Gastroesophageal sphincter (tissue), 4 donors: ENCODE data around the gene TMEM69. TPM values are rescaled to one million over a fixed set of nuclear protein-coding genes. Genes with fewer than 3 reads are reported as not detected.

Experiments used
- ATAC-seq: fragments of 150-250 bp; one replicate; pipeline ENCODE4 v1.9.1; 2016; ENCODE audit warnings: mild to moderate bottlenecking, moderate library complexity
- H3K27ac ChIP-seq, 4 donors: fragments of 200-600 bp; sonication (generic) in 3 of 4; 1 replicate in 3 of 4; 2 replicates in 1 of 4; pipeline ENCODE4 v1.5.1; 2016 to 2019
- H3K27me3 ChIP-seq: fragments of 200-600 bp; sonication (generic); one replicate; pipeline ENCODE4 v1.5.1; 2019
- H3K36me3 ChIP-seq, 2 donors: fragments of 200-600 bp; sonication (generic); one replicate each; pipeline ENCODE4 v1.5.1; 2019; ENCODE audit warnings: control low read depth in 1 of 2
- H3K4me1 ChIP-seq, 3 donors: fragments of 200-600 bp; sonication (generic); 1 replicate in 2 of 3; 2 replicates in 1 of 3; pipeline ENCODE4 v1.5.1; 2016 to 2019; ENCODE audit warnings: control low read depth in 2 of 3
- H3K4me3 ChIP-seq, 2 donors: fragments of 200-600 bp; sonication (generic); one replicate each; pipeline ENCODE4 v1.5.1; 2019; ENCODE audit warnings: mild to moderate bottlenecking in 1 of 2, moderate library complexity in 1 of 2
- H3K9me3 ChIP-seq, 3 donors: fragments of 200-600 bp; sonication (generic); one replicate each; pipeline ENCODE4 v1.5.1; 2017 to 2019; ENCODE audit warnings: control low read depth in 2 of 3
- CTCF ChIP-seq, 4 experiments: fragments of 200-600 bp in 2 of 4; fragments of 450-650 bp in 2 of 4; sonication (generic) in 1 of 4; IDR thresholded peaks; one replicate each; pipeline ENCODE4 v1.5.1; 2017 to 2019; ENCODE audit warnings: antibody characterized with exemption in 4 of 4, mild to moderate bottlenecking in 2 of 4, moderate library complexity in 2 of 4
- EP300 ChIP-seq: sonication (generic); formaldehyde crosslinking; IDR thresholded peaks from one replicate; pipeline ENCODE4 v1.6.1; 2017; ENCODE audit warnings: antibody characterized with exemption, mild to moderate bottlenecking
- POLR2A ChIP-seq, 2 donors: fragments of 450-650 bp; IDR thresholded peaks; one replicate each; pipeline ENCODE4 v1.6.1; 2017; ENCODE audit warnings: antibody characterized with exemption in 2 of 2, mild to moderate bottlenecking in 2 of 2, moderate library complexity in 1 of 2
- POLR2AphosphoS5 ChIP-seq: sonication (generic); formaldehyde crosslinking; IDR thresholded peaks from one replicate; pipeline ENCODE4 v1.6.1; 2017; ENCODE audit warnings: antibody characterized with exemption
- WGBS, 2 donors: methylation state at CpG; one replicate each; pipeline ENCODE4 v1.1.5; 2018; ENCODE audit warnings: low coverage in 1 of 2; 5-methylcytosine and 5-hydroxymethylcytosine counted together
- total RNA-seq, 4 donors: library from RNA; depleted of rRNA; stranded (reverse); fragments of >200 nt; gene quantifications; one replicate each; pipeline ENCODE4 v1.1.0, GENCODE V29; 2016

The TMEM69 gene
- total RNA-seq, 4 donors from 2014 or later, result 10.6 to 27.1 (median 21.9) TPM

- WGBS, 2 donors, result 100% methylated on average over 2 of the region's 2 CpGs
- ATAC-seq, result no peak
- no peaks in the 10 kb centered on the region for H3K27me3 ChIP-seq
- H3K27ac ChIP-seq, result no peak overlapping the region
- H3K4me1 ChIP-seq, result peaks cover 0 to 25% (median 0%) of the 10 kb centered on the region in 3 donors
- no peaks in the 10 kb centered on the region for H3K9me3 ChIP-seq
- no peak for TF ChIP-seq POLR2A (IDR thresholded peaks at IDR 0.05)
- no peak for TF ChIP-seq CTCF (IDR thresholded peaks at IDR 0.05)
- TF ChIP-seq POLR2AphosphoS5, result no peak
- TF ChIP-seq EP300, result no peak
- peaks cover 2 to 60% of the 10 kb centered on the region in 2 donors for H3K36me3 ChIP-seq
- H3K4me3 ChIP-seq, result no peak overlapping the region
Observed at GRCh38 chr1:45659222-45659621, 28.8 kb upstream of the TMEM69 start.

- Histone ChIP-seq H3K27ac (no peak overlapping the region), H3K9me3 (no peaks in the 10 kb centered on the region), H3K36me3 (peaks cover 0 to 49% of the 10 kb centered on the region in 2 donors), H3K4me3 (no peak overlapping the region), H3K4me1 (peaks cover 0 to 25% (median 0%) of the 10 kb centered on the region in 3 donors), H3K27me3 (no peaks in the 10 kb centered on the region)
- 7 to 38% methylated on average over 2 of the region's 2 CpGs for WGBS, 2 donors
- no peak for ATAC-seq
- TF ChIP-seq POLR2AphosphoS5 (no peak), EP300 (no peak), CTCF (IDR thresholded peaks at IDR 0.05) (no peak)
Observed at GRCh38 chr1:45660336-45660735, 27.6 kb upstream of the TMEM69 start.

GRCh38 chr1:45666836-45667235 lies 21.1 kb upstream of the TMEM69 start:
- no peaks in the 10 kb centered on the region for H3K36me3 ChIP-seq
- 83 to 88% methylated on average over 2 of the region's 2 CpGs for WGBS, 2 donors
- H3K9me3 ChIP-seq, result no peaks in the 10 kb centered on the region
- no peaks in the 10 kb centered on the region for H3K27me3 ChIP-seq
- H3K4me3 ChIP-seq, result no peak overlapping the region
- H3K27ac ChIP-seq, result no peak overlapping the region
- ATAC-seq, result no peak
- no peak for TF ChIP-seq EP300
- TF ChIP-seq POLR2AphosphoS5, result no peak
- no peak for TF ChIP-seq POLR2A (IDR thresholded peaks at IDR 0.05)
- TF ChIP-seq CTCF (IDR thresholded peaks at IDR 0.05), result no peak
- peaks cover 2 to 65% (median 5%) of the 10 kb centered on the region in 3 donors for H3K4me1 ChIP-seq

- 70 to 71% methylated on average over 5 to 8 of the region's 8 CpGs for WGBS, 2 donors
- TF ChIP-seq CTCF (IDR thresholded peaks at IDR 0.05), result no peak
- no peak for TF ChIP-seq POLR2AphosphoS5
- no peak for TF ChIP-seq EP300
- no peak for TF ChIP-seq POLR2A (IDR thresholded peaks at IDR 0.05)
- Histone ChIP-seq H3K27ac (no peak overlapping the region), H3K4me3 (no peak overlapping the region), H3K27me3 (no peaks in the 10 kb centered on the region), H3K36me3 (no peaks in the 10 kb centered on the region), H3K4me1 (peaks cover 2 to 66% (median 5%) of the 10 kb centered on the region in 3 donors), H3K9me3 (no peaks in the 10 kb centered on the region)
- ATAC-seq, result no peak
Observed at GRCh38 chr1:45667321-45668111, 20.5 kb upstream of the TMEM69 start.

- Histone ChIP-seq H3K27ac (no peak overlapping the region), H3K4me3 (no peak overlapping the region), H3K36me3 (no peaks in the 10 kb centered on the region), H3K4me1 (peaks cover 2 to 70% (median 5%) of the 10 kb centered on the region in 3 donors), H3K9me3 (no peaks in the 10 kb centered on the region), H3K27me3 (no peaks in the 10 kb centered on the region)
- ATAC-seq, result no peak
- WGBS, 2 donors, result 93 to 100% methylated on average over 3 to 4 of the region's 4 CpGs
- TF ChIP-seq POLR2A (IDR thresholded peaks at IDR 0.05) (no peak), EP300 (no peak), CTCF (IDR thresholded peaks at IDR 0.05) (no peak), POLR2AphosphoS5 (no peak)
Observed at GRCh38 chr1:45668526-45668925, 19.5 kb upstream of the TMEM69 start.
